LHCN-M2 (cell line): ENCODE results near the gene TMPRSS5. TPM values are rescaled to one million over a fixed set of nuclear protein-coding genes. Genes with fewer than 3 reads are reported as not detected.
"Not testable (repeated sequence)": the region's sequence is repeated elsewhere in the genome, so short reads cannot be mapped to it uniquely, and the experiment has no call there.

ENCODE experiments used
- DNase-seq: peaks from one replicate; pipeline ENCODE4 v3.0.0-alpha.2; 2012; ENCODE audit warnings: low read depth
- total RNA-seq: library from RNA; depleted of rRNA; stranded (reverse); fragments of >200 nt; gene quantifications from 2 replicates; pipeline ENCODE4 v1.2.3, GENCODE V29; 2014

Gene TMPRSS5
- total RNA-seq, 1 experiment from 2014 or later: 0.17 TPM

DNA sequence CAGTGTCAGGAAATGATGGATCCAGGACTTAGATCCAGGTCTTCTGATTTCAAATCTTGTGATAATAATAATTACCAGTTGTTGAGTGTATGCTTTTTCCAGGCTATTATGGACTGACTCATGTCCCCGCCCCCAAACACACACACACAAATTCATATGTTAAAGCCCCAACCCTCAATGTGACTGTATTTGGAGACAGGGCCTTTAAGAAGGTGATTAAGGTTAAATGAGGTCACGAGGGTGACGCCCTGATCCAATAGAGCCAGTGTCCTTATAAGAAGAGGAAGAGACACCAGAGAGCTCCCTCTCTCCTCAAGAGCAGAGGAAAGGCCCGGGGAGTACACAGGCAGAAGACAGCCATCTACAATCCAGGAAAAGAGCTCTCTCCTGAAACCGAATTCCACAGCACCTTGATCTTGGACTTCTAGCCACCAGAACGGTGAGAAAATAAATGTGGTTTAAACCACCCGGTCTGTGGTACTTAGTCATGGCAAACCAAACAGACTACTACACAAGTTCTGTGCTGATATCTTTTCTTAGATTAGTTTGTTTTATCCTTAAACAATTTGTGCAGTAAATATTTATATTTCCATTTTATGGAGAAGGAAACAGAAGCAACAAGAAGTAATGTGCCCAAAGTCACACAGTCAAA lies 8.2 kb downstream of the TMPRSS5 start:
- DNase-seq: peak; percentile 33

DNA sequence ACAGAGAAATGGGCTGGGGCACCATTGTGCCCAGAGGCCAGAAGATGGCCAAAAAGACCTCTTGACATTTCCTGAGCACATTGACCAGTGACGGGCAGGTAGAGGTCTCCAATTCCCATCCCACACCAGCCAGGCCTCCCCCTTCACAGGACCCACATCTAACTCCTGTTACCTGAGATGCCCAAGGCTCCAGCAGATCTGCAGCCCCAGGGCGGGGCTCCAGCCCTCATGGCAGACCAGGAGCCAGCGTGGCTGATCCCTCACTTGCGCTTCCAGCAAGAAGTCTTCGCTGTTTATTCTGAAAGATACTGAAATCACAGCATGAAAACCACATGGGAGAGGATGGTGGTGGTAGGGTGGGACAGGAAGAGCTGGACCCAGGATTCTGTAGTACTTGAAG lies 9.0 kb downstream of the TMPRSS5 start:
- no peak for DNase-seq

DNA sequence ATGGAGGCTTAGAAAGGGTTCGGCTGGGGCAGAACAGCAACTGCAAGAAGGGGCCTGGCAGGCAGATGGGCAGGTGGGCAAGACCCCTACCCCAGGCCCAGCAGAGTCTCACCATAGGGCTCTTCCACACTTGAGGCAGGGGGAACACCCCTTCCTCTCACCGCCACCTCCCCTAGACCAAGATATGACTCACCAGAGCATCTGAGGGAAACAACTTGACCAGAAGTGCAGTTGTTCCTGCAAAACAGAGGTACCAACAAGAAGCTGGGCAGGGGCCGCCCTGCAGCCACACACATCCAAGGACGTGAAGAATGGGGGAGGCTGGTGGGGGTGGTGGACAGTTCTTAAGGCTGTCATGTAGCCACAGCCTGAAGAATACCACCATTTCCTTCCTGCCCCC lies 10.9 kb downstream of the TMPRSS5 start:
- DNase-seq: no peak

DNA sequence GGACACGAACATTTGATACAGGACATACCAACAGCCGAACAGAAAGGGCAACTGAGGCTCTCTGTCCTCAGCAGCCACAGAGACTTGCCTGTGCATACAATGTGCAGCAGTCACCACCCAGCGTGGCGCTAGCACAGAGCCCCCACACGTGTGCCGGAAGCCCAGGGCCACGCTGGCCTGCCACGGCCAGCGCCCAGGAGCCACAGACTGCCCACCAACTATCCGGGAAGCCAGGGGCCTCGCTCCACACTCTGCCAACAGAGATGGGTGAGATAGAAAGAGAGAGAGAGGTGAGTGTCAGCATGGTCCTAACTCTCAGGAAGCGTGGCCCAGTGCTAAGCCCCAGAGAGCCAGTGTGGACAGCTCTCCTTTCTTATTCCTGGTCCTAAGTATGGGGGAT lies 11.7 kb downstream of the TMPRSS5 start:
- DNase-seq: no peak

DNA sequence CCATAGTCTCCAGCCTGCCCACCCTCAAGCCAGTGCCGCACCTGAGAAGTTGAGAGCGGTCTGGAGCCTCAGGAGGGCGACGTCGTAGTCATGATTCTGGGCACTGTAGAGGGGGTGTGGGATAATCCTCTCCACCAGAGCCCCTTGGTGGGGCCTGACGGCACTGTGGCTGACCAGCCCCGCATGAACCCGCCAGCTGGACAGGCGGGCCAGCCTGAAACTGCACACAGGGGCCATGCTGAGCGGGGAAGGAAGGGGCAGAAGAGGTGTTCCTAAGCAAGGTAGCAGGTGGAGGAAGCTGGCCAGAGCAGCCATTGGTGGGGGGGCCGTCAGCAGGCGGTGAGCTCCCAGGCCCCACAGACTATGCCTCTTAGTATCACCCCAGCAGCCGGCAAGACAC lies 13.1 kb downstream of the TMPRSS5 start:
- DNase-seq: no peak

DNA sequence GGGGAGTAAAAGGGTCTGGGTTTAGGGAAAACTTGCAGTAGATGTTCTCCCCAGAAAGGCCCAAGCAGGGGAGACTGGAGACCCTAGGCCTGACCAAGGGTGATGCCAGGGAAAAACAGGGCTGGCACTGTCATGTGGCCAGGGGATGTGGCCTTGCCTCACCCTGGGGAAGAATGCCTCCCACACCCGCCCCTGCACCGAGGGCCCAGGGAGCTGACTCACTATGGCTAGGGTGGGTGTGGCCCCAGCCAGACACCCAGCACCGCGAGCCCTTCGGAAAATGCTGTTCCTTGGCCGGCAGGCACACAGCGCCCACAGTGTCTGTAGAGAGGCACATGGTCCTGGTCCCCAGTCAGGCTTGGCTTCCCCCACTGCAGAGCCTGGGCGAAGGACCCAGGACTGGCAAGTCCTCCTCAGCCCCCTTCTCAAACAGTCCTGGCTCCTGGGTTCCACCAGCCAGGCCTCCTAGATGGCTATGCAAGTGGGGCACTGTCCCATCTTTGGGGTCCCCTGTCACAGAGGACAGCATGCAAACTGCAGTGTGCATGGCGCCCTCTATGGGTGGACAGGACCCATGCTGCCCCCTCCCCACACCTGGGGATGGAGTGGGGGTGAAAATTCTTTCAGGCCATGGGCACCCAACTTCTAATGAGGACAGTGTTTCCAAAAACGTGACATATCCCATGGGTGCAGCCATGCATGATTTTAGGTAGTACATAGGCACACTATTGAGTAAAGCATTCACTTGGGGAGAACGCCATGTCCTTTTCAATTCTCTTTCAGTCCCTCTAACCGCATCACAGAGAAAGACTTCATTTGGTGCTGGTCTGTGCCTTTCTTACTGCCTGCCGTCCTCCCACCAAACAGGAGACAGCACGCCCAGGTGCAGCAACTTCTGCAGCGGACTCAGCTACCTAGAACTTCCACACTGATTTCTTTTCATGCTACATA lies 15.2 kb downstream of the TMPRSS5 start:
- DNase-seq: peak; percentile 92

DNA sequence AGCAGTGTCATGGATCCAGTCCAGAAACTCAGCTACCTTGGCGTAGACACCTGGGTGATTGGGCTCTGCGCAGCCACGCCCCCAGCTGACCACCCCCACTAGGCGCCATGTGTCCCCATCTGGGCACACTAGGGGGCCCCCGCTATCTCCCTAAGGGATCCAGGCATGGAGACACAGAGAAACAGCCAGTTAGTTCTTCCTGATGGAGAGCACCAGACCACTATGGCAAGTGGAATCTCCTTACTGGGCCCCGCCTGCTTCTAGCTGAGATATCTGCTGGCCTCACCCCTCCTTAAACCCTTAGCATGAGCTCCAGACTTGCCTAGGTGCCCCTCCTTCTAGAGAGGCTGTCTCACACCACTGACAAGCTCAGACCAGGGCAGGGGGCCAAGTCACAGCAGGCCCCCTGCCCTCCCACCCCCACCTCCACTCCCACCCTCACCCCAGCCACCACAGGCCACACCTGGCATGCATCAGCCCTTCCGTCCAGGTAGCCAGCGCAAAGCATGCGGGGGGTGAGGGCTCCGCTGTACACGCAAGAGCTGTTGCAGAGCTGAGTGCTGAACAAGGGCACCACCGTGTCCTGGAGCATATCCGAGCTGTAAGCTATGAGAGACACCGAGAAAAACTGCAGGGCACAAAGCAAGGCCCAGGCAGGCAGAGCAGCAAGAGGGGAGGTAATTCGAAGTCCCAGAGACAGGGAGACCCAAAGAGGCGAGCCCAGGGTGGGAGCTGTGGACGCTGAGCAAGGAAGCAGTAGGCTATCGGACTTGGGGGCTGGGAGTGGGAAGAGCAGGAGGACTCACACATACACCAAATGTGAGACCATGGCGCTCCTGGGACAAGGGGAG lies 16.1 kb downstream of the TMPRSS5 start:
- no peak for DNase-seq

DNA sequence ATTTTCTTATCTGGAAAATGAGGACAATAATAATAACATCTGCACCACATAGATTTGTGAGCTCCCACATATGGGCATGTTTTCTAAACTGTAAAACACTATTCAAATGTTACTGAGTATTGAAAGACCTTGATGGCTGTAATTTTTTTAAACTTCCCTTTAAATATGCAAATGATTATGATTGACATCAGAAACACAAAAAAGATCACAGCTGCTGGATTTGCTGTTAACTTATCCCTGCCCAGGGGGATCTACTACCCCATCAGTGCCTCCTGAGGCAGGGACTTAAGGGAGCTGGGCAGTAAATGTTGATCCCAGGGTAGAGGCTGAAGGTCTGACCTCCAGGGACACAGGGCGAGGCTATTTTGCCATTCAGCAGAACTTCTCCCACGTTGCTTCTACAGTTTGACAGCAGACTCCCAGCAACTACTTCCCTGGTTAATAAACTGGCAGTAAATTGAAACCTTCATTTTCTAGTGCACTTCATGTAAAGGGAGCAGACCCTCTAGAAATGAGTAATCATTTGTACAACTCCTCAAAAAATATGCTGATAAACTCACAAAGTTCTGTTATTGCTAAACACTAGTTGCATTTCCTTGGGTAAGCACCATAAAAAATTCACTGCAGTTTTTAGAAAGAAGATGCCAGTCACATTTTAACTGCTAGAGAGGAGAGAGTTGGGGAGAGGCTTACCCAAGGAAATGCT lies 20.3 kb downstream of the TMPRSS5 start:
- DNase-seq: no peak

DNA sequence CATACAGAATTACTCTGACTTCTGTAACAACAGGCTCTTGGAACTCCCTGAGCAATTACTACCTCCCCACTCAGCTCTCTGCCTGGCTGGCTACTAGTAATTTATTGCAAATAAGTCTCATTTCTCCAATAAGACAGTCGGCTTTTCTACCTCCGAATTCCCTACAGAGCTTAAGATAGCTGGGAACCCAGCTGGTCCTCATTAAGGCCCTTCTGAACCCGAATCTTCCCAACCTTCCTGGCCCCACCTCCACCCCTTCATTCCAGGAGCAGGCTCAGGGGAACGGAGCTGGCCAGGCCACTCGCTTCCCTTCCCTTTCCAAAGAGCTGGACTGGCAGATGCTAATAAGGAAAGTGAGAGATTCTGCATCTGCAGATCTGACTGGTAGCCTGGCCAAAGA lies 21.6 kb downstream of the TMPRSS5 start:
- no peak for DNase-seq

DNA sequence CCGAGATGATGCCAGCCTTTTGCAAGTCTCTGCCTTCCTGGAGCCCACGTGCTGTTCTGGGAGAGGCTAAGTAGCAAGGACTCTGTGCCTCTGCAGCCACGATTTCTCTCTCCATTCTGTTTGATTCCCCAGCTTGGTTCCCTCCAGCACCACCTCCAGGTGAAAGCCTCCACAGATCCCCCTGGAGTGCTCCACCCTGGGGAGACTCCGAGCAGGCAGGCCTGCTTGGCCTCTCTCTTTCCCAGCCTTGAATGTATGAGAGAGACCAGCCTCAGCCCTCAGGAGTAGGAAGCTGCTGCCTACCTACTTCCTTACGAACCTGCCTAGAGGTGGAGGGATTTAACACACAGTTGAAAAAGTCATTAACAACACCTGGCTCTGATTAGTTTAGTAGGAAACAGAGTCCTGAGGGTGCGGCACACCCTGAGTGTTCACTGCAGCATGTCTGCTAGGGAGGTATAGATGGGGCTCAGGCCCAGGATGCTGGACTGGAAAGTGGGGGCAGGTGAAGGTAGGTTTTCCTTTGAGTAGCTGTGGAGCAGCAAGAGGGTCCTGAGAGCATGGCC lies 22.5 kb downstream of the TMPRSS5 start:
- DNase-seq: no peak

DNA sequence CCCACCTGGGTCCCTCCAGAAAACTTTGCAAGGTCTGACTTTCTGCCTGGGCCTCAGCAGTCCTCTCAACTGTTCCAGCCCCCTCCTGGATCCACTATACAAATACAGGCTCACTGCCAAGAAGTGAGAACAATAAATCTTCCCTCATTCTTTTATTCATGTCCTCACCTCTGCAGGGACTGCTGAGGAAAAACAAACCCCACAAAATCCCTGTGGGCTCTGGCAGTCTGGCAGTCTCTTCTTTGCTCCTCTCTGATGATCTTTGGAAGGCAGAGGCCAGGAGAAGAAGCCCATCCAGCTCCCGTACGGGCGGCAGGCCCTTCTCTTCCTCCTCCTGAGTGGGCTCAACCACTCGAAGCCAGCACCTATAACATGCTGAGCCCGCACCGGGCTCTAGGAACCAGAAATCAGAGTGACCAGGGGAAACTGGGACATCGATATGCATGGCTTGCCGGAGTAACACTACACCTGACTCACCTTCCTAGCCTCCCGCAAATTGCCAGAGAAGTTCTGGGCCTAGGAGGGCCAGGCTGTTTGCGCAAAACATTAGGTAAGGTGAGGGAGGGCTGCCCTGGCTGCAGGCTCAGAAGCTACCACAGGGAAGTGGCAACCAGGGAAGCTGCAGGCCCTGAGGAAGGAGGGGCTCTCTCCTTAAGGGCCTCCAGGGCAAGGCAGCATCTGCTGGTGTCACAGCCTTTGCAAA lies 24.2 kb downstream of the TMPRSS5 start:
- DNase-seq: no peak

DNA sequence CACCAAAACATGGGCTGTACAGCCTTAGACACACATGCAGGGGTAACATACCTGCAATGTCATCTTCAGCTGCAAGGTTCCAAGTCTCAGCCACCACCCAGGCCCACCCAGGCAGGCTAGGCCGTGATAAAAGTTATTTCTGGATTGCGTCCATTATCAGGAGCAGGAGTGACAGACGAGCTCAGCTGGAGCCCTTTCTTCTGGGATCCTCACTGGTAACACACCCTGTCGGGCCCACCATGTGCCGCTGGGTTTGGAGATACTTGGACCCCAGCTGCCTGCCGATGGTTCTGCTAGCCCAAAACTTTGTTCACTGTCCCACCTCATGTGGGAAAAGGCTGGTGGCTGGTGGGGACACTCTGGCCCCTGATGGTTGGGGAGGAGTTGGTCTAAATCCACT lies 24.8 kb downstream of the TMPRSS5 start:
- DNase-seq: no peak

DNA sequence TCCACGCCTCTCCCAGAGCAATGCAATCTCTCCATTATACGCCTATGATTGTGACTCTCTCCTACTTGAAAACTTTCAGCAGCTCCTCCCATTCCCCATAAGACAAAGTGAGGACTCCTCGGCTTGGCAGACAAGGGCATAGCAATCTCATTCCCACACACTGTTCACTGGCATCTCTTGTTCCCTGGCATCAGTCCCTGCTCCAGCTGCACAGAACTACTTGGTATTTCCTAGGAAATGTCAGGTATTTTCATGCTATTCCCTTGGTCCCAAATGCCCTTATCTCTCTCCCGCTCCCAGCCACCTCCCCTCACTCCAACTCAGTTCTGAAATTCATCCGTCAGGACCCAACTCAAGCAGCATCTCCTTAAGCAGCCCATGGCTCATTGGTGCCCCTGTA lies 28.4 kb downstream of the TMPRSS5 start:
- DNase-seq: no peak

DNA sequence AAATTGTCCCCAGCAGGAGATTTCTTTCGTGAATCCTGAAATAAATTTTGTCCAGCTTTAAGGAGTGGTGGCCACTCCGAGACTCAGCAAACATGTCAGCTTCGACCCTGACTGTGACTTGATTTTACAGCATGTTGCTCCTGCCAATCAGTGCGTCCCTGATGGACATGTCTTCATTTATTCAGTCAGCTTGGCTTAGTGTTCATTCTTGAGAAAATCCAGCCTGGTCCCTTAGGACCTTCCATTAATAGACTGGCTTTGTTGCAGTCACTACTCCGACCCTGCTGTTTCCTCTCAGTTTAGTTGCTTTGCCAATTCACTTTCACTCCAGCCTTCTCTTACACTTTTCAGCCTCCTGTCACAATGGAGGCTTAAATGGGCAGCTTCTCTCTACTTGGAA lies 30.5 kb downstream of the TMPRSS5 start:
- peak; percentile 69 for DNase-seq

DNA sequence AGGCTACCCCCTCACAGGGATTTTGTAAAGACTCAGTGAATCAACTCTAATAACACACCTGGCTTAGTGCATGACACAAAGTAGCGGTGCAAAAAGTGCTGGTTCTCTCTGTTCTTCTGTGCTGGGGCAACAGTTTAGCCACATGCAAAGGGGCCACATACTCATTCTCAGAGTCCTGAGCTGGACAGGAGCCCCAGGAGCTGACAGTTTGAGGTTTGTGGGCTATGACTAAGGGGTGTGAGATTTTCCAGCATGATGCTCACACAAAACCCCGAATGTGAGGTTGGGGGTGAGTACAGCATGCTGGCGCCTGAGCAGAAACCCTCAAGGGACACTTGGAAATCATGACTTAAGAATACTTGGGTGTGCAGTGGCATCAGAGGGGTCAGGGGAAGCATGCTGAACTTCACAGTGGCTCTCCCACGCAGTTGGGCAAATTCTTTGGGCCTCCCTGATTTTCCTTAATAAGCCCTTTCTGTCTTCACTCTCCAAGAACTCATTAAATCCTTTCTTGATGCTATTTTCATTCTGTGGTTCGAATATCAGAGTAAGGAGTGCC lies 31.0 kb downstream of the TMPRSS5 start:
- peak; percentile 100 for DNase-seq

DNA sequence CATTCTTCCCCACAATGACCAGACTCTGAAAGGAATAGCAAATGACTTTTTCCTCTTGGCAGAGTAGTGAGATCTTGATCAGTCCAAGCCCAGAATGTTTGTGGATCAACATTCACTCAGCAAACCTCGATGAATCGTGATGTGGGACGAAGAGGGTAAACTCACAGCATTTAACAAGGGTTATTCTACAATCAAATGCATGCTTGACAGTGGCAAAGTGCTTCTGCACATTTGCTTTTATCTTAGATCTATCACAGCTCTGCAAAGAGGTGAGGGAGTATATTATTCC lies 31.8 kb downstream of the TMPRSS5 start:
- DNase-seq: no peak

DNA sequence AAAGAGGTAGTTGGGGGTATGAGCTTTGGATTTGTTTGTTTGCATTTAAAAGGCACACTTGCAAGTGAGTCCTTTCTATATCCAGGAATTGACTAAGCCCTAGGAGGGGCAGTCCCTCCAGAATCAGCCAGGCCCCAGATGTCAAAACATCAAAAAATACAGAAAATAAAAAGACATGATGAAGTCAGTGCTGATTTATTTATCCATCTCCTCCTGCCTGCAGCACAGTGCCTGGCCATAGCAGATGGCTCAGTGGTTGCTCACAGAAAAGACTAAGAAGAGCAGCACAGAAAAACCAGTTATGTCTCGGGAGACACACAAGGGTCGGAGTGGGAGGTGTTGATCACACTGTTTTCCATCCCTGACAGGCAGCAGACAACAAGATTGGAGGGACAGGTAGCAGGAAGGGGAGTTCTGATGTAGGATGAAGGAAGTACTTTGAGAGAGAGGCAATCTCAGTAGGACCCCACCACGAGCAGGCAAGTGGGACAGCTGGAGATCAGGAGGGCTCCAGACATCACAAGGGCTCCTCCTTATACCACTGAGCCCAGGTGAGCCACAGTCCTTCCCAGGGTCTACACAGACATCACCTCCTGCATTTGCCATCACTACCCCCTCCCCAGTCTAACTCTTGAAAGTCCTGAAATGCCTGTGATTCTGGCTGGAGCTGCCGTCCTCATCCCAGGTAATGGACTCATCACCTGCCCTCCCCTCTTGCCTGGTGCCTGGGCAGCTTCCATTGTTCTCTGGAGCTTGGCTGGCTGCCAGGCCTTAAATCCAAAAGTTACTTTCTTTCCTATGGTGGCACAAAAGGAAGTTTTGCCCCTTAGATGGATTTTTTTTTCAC lies 32.3 kb downstream of the TMPRSS5 start:
- peak; percentile 50 for DNase-seq

DNA sequence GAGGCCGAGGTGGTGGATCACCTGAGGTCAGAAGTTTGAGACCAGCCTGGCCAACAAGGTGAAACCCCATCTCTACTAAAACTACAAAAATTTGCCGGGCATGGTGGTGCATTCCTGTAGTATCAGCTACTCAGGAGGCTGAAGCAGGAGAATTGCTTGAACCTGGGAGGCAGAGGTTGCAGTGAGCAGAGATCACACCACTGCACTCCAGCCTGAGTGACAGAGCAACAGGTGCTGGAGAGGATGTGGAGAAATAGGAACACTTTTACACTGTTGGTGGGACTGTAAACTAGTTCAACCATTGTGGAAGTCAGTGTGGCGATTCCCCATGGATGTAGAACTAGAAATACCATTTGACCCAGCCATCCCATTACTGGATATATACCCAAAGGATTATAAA lies 34.2 kb downstream of the TMPRSS5 start:
- not testable (repeated sequence) for DNase-seq

DNA sequence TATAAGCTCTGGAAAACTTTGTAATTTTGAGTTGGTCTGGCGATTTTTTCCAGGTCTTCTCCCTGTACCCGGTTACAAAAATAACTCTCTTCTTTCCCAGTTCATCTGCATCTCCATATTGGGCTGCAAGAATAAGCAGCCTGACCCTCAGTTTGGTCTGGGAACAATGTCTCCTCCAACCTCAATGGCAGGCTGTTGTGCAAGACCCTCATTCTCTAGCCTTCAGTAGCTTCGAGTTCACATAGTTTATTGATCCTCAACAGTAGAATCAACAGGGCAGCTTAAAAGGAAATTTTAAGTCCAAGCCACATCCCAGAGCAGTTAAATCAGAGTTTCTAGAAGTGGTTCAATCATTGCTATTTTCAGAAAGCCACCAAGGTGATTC lies 35.3 kb downstream of the TMPRSS5 start:
- DNase-seq: no peak
